C4-2B (cell line): ENCODE data around the gene NTNG2.

ENCODE experiments used
- ZFX ChIP-seq: fragments of 450-650 bp; IDR thresholded peaks from 2 replicates; pipeline ENCODE4 v1.6.1; 2017
- TF ChIP-seq, protein P1 (sequence below): fragments of 450-650 bp; conservative IDR thresholded peaks from 2 replicates; pipeline ENCODE4 v1.5.1; 2017; ENCODE audit warnings: mild to moderate bottlenecking

DNA sequence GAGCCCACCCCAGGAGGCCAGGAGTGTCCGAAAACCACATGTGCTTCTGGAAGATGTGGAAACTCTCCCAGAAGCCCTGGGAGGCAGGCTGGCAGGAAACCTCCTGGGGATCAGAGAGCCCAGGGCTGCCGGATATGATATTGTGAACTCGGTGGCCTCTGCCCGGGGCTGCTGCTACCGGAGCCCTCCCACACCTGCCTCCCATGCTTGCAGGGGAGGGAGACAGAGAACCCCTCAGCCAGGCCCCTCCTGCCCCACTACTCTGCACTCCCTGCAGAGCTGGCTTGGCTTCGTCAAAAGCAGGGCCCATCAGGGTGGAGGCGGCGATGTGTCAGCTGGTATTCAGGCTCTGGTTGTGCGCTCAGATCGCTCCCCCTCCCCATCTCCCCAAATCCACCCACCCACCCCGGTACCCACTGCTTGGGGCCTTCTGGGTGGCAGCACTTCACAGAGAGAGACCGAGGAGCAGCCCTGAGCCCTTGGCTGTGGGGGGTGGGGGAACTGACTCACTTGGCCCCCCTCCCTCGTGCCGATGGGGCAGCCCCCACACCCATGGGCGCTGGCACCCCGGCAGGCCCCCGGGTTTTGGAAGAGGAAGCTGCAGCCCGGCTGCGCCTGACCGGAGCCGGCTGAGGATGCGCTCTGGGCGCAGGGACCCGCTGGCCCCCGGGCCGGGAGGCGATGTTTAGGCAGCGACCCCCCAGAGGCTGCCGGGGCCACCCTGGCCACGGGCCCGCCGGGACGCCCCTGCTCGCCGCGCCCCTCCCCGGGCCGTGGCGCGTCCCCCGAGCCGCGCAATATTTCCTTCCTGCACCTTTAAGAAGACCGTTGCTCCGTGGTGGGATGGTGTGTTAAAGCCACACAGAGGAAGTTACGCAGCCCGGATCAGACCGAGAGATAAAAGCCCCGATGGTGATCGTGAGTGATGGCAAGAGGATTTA, 786 bp upstream of the NTNG2 start:
- TF ChIP-seq, protein P1, sequence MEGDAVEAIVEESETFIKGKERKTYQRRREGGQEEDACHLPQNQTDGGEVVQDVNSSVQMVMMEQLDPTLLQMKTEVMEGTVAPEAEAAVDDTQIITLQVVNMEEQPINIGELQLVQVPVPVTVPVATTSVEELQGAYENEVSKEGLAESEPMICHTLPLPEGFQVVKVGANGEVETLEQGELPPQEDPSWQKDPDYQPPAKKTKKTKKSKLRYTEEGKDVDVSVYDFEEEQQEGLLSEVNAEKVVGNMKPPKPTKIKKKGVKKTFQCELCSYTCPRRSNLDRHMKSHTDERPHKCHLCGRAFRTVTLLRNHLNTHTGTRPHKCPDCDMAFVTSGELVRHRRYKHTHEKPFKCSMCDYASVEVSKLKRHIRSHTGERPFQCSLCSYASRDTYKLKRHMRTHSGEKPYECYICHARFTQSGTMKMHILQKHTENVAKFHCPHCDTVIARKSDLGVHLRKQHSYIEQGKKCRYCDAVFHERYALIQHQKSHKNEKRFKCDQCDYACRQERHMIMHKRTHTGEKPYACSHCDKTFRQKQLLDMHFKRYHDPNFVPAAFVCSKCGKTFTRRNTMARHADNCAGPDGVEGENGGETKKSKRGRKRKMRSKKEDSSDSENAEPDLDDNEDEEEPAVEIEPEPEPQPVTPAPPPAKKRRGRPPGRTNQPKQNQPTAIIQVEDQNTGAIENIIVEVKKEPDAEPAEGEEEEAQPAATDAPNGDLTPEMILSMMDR, result no peak
- TF ChIP-seq ZFX, result no peak
